ENCODE measurements around the gene KLHL36.
"Not testable (repeated sequence)": the region's sequence is repeated elsewhere in the genome, so short reads cannot be mapped to it uniquely, and the experiment has no call there.

The KLHL36 gene

GRCh38 chr16:84683691-84684591, 35.6 kb downstream of the KLHL36 start:
- H2AFZ ChIP-seq (ENCODE audit: low read length, unreplicated experiment): no peak overlapping the region
- H3K27me3 ChIP-seq (ENCODE audit: insufficient read depth, low read length): peaks cover 10% of the 10 kb centered on the region; the same call in 1 of the 2 replicates
- H3K36me3 ChIP-seq (ENCODE audit: insufficient read depth, low read length): no peaks in the 10 kb centered on the region
- H3K79me2 ChIP-seq (ENCODE audit: control insufficient read depth, insufficient read depth, low read length, unreplicated experiment): no peaks in the 10 kb centered on the region
- no peak overlapping the region for H3K27ac ChIP-seq (ENCODE audit: low read depth, low read length)
- H3K4me3 ChIP-seq (ENCODE audit: low read depth, low read length): no peak overlapping the region
- H3K4me1 ChIP-seq (ENCODE audit: control insufficient read depth, insufficient read depth, low read length, unreplicated experiment): peaks cover 2% of the 10 kb centered on the region

- Histone ChIP-seq H3K27me3 (ENCODE audit: insufficient read depth, low read length) (peaks cover 10% of the 10 kb centered on the region; the same call in 1 of the 2 replicates), H2AFZ (ENCODE audit: low read length, unreplicated experiment) (no peak overlapping the region), H3K4me1 (ENCODE audit: control insufficient read depth, insufficient read depth, low read length, unreplicated experiment) (peaks cover 4% of the 10 kb centered on the region), H3K79me2 (ENCODE audit: control insufficient read depth, insufficient read depth, low read length, unreplicated experiment) (no peaks in the 10 kb centered on the region), H3K4me3 (ENCODE audit: low read depth, low read length) (no peak overlapping the region), H3K27ac (ENCODE audit: low read depth, low read length) (no peak overlapping the region), H3K36me3 (ENCODE audit: insufficient read depth, low read length) (no peaks in the 10 kb centered on the region)
Measured at GRCh38 chr16:84684592-84684965, 36.3 kb downstream of the KLHL36 start.

- no peaks in the 10 kb centered on the region for H3K36me3 ChIP-seq (ENCODE audit: insufficient read depth, low read length)
- no peaks in the 10 kb centered on the region for H3K79me2 ChIP-seq (ENCODE audit: control insufficient read depth, insufficient read depth, low read length, unreplicated experiment)
- H3K4me3 ChIP-seq (ENCODE audit: low read depth, low read length): no peak overlapping the region
- no peak overlapping the region for H2AFZ ChIP-seq (ENCODE audit: low read length, unreplicated experiment)
- H3K4me1 ChIP-seq (ENCODE audit: control insufficient read depth, insufficient read depth, low read length, unreplicated experiment): peaks cover 4% of the 10 kb centered on the region
- no peak overlapping the region for H3K27ac ChIP-seq (ENCODE audit: low read depth, low read length)
- peaks cover 7% of the 10 kb centered on the region; the same call in 1 of the 2 replicates for H3K27me3 ChIP-seq (ENCODE audit: insufficient read depth, low read length)
Measured at GRCh38 chr16:84685210-84685609, 36.9 kb downstream of the KLHL36 start.

GRCh38 chr16:84686707-84687298, 38.5 kb downstream of the KLHL36 start:
- Histone ChIP-seq H3K36me3 (ENCODE audit: insufficient read depth, low read length) (no peaks in the 10 kb centered on the region), H3K27ac (ENCODE audit: low read depth, low read length) (no peak overlapping the region), H3K4me1 (ENCODE audit: control insufficient read depth, insufficient read depth, low read length, unreplicated experiment) (peaks cover 4% of the 10 kb centered on the region), H3K4me3 (ENCODE audit: low read depth, low read length) (no peak overlapping the region), H3K27me3 (ENCODE audit: insufficient read depth, low read length) (no peaks in the 10 kb centered on the region; the same call in 1 of the 2 replicates), H3K79me2 (ENCODE audit: control insufficient read depth, insufficient read depth, low read length, unreplicated experiment) (no peaks in the 10 kb centered on the region), H2AFZ (ENCODE audit: low read length, unreplicated experiment) (no peak overlapping the region)

GRCh38 chr16:84687715-84688114, 39.4 kb downstream of the KLHL36 start:
- Histone ChIP-seq H3K27ac (ENCODE audit: low read depth, low read length) (peak overlapping the region; percentile 50), H3K4me3 (ENCODE audit: low read depth, low read length) (no peak overlapping the region), H3K4me1 (ENCODE audit: control insufficient read depth, insufficient read depth, low read length, unreplicated experiment) (peaks cover 4% of the 10 kb centered on the region), H2AFZ (ENCODE audit: low read length, unreplicated experiment) (no peak overlapping the region), H3K36me3 (ENCODE audit: insufficient read depth, low read length) (no peaks in the 10 kb centered on the region), H3K27me3 (ENCODE audit: insufficient read depth, low read length) (no peaks in the 10 kb centered on the region), H3K79me2 (ENCODE audit: control insufficient read depth, insufficient read depth, low read length, unreplicated experiment) (no peaks in the 10 kb centered on the region)

- H3K4me3 ChIP-seq (ENCODE audit: low read depth, low read length); H3K27me3 ChIP-seq (ENCODE audit: insufficient read depth, low read length); H3K79me2 ChIP-seq (ENCODE audit: control insufficient read depth, insufficient read depth, low read length, unreplicated experiment); H3K4me1 ChIP-seq (ENCODE audit: control insufficient read depth, insufficient read depth, low read length, unreplicated experiment); H3K36me3 ChIP-seq (ENCODE audit: insufficient read depth, low read length); H2AFZ ChIP-seq (ENCODE audit: low read length, unreplicated experiment): not testable (repeated sequence)
- H3K27ac ChIP-seq (ENCODE audit: low read depth, low read length): peak overlapping the region; percentile 30; the same call in 1 of the 2 replicates
Measured at GRCh38 chr16:84688163-84688562, 39.9 kb downstream of the KLHL36 start.

GRCh38 chr16:84689111-84689510, 40.8 kb downstream of the KLHL36 start:
- no peaks in the 10 kb centered on the region for H3K27me3 ChIP-seq (ENCODE audit: insufficient read depth, low read length)
- no peaks in the 10 kb centered on the region for H3K79me2 ChIP-seq (ENCODE audit: control insufficient read depth, insufficient read depth, low read length, unreplicated experiment)
- no peak overlapping the region for H3K4me3 ChIP-seq (ENCODE audit: low read depth, low read length)
- H2AFZ ChIP-seq (ENCODE audit: low read length, unreplicated experiment): peak overlapping the region; percentile 82
- no peaks in the 10 kb centered on the region for H3K36me3 ChIP-seq (ENCODE audit: insufficient read depth, low read length)
- peaks cover 4% of the 10 kb centered on the region for H3K4me1 ChIP-seq (ENCODE audit: control insufficient read depth, insufficient read depth, low read length, unreplicated experiment)
- H3K27ac ChIP-seq (ENCODE audit: low read depth, low read length): peak overlapping the region; percentile 53; the same call in 1 of the 2 replicates

GRCh38 chr16:84690088-84690819, 41.9 kb downstream of the KLHL36 start:
- H3K36me3 ChIP-seq (ENCODE audit: insufficient read depth, low read length): no peaks in the 10 kb centered on the region
- no peak overlapping the region for H2AFZ ChIP-seq (ENCODE audit: low read length, unreplicated experiment)
- H3K27me3 ChIP-seq (ENCODE audit: insufficient read depth, low read length): no peaks in the 10 kb centered on the region
- H3K4me1 ChIP-seq (ENCODE audit: control insufficient read depth, insufficient read depth, low read length, unreplicated experiment): peaks cover 4% of the 10 kb centered on the region
- H3K79me2 ChIP-seq (ENCODE audit: control insufficient read depth, insufficient read depth, low read length, unreplicated experiment): no peaks in the 10 kb centered on the region
- no peak overlapping the region for H3K4me3 ChIP-seq (ENCODE audit: low read depth, low read length)
- no peak overlapping the region for H3K27ac ChIP-seq (ENCODE audit: low read depth, low read length)

- H3K4me3 ChIP-seq (ENCODE audit: low read depth, low read length): no peak overlapping the region
- H3K27ac ChIP-seq (ENCODE audit: low read depth, low read length): no peak overlapping the region
- H3K4me1 ChIP-seq (ENCODE audit: control insufficient read depth, insufficient read depth, low read length, unreplicated experiment): peaks cover 4% of the 10 kb centered on the region
Measured at GRCh38 chr16:84692451-84693214, 44.3 kb downstream of the KLHL36 start.

GRCh38 chr16:84693869-84694268, 45.6 kb downstream of the KLHL36 start:
- not testable (repeated sequence) for H2AFZ ChIP-seq (ENCODE audit: low read length, unreplicated experiment); H3K27ac ChIP-seq (ENCODE audit: low read depth, low read length); H3K4me1 ChIP-seq (ENCODE audit: control insufficient read depth, insufficient read depth, low read length, unreplicated experiment); H3K79me2 ChIP-seq (ENCODE audit: control insufficient read depth, insufficient read depth, low read length, unreplicated experiment); H3K4me3 ChIP-seq (ENCODE audit: low read depth, low read length); H3K36me3 ChIP-seq (ENCODE audit: insufficient read depth, low read length); H3K27me3 ChIP-seq (ENCODE audit: insufficient read depth, low read length)

More at GRCh38 chr16:84692451-84693214, 44.3 kb downstream of the KLHL36 start:
- Histone ChIP-seq H2AFZ (ENCODE audit: low read length, unreplicated experiment) (no peak overlapping the region), H3K27me3 (ENCODE audit: insufficient read depth, low read length) (no peaks in the 10 kb centered on the region), H3K79me2 (ENCODE audit: control insufficient read depth, insufficient read depth, low read length, unreplicated experiment) (no peaks in the 10 kb centered on the region), H3K36me3 (ENCODE audit: insufficient read depth, low read length) (no peaks in the 10 kb centered on the region)
